T-helper 9 cell (primary cell): ENCODE results near the gene TNFSF13.

Experiments used
- DNase-seq: peaks from one replicate; pipeline ENCODE4 v3.0.0-alpha.2; 2020

TNFSF13 gene

GRCh38 chr17:7552621-7553051, 5.9 kb upstream of the TNFSF13 start:
- DNase-seq = no peak

- no peak for DNase-seq
These were observed 5.2 kb upstream of the TNFSF13 start for GRCh38 chr17:7553356-7553755.

- no peak for DNase-seq
These were observed 3.1 kb upstream of the TNFSF13 start for GRCh38 chr17:7555320-7555948.

DNA sequence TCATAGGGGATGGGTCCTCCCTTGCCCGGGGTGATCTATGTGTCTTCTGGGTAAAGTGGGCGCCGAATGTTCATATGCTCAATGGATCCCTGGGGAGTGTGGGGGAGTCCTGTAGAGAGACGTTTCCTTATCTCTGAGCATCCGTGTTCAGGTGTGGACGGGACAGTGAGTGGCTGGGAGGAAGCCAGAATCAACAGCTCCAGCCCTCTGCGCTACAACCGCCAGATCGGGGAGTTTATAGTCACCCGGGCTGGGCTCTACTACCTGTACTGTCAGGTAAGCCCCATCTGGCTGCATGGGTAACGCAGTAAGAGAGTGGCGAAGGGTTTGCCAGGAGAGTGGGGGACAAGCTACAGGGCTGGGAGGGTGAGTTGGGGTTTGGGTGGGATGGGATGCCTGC, 1.9 kb upstream of the TNFSF13 start:
- no peak for DNase-seq

DNA sequence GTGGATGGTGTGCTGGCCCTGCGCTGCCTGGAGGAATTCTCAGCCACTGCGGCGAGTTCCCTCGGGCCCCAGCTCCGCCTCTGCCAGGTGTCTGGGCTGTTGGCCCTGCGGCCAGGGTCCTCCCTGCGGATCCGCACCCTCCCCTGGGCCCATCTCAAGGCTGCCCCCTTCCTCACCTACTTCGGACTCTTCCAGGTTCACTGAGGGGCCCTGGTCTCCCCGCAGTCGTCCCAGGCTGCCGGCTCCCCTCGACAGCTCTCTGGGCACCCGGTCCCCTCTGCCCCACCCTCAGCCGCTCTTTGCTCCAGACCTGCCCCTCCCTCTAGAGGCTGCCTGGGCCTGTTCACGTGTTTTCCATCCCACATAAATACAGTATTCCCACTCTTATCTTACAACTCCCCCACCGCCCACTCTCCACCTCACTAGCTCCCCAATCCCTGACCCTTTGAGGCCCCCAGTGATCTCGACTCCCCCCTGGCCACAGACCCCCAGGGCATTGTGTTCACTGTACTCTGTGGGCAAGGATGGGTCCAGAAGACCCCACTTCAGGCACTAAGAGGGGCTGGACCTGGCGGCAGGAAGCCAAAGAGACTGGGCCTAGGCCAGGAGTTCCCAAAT, 1.3 kb upstream of the TNFSF13 start:
- DNase-seq = no peak

DNA sequence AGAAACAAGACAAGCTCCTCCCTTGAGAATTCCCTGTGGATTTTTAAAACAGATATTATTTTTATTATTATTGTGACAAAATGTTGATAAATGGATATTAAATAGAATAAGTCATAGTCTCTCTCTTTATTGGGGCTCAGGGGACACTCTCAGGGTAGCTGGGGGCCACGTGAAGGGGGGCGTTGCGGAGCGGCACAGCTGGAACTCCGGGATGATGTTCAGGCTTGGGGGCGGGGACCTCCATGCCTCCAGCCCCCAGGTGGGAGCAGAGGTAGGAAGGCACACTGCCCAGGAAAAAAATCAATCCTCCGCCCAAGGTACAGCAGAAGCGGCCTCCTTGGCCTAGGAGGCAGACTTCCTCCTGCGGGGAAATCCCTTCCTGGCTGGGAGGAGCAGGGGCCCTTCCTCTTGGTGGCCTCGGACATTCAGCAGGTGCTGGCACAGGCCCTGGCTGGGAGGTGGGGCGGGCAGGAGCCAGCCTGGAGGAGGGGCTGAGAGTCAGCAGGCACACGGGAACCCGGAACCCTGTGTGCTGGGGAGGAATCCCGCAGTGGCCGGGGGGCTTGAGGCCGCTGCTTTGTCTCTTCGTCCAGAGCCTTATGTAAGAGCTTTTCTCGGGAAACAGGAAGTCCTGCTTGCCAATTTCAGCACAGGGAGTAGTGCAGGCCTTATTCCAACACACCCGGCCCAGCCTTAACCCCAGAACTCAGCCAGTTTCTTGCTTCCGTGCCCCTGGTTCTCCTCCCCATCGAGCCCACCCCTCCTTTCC, 591 bp upstream of the TNFSF13 start:
- no peak for DNase-seq

GRCh38 chr17:7559320-7560171, 996 bp downstream of the TNFSF13 start:
- DNase-seq = no peak

GRCh38 chr17:7560172-7561027, 1.9 kb downstream of the TNFSF13 start:
- DNase-seq = peak; percentile 33

- DNase-seq = peak; percentile 76
These were observed 2.6 kb downstream of the TNFSF13 start for GRCh38 chr17:7561028-7561575.

GRCh38 chr17:7561589-7562207, 3.1 kb downstream of the TNFSF13 start, which contains the start of gene SENP3:
Gene SENP3 (plus strand): TSS chr17:7561919. CDS start chr17:7563077, 1,158 bp downstream.
- DNase-seq = peak; percentile 92

GRCh38 chr17:7562208-7562605, 3.7 kb downstream of the TNFSF13 start:
- no peak for DNase-seq

- DNase-seq = no peak
These were observed 4.7 kb downstream of the TNFSF13 start for GRCh38 chr17:7563115-7563869.

DNA sequence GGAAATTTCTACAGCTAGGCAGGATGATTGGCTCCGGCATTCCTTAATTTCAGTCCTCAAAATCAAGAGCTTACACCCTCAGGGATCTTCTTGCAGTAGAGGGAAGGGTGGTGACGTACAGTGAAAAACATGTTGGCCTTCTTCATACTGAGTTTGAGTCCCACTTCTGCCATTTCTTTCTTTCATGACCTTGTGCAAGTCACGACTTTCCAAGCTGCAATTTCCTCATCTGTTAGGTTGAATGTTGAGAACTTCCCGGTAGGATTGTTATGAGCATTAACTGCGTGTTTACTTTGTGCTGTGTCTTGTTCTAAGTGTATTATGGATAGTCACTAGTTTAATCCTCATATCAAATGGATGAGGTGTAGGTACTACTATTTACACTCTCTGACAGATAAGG, 11.0 kb downstream of the TNFSF13 start:
- no peak for DNase-seq

GRCh38 chr17:7570351-7570750, 11.8 kb downstream of the TNFSF13 start:
- no peak for DNase-seq

DNA sequence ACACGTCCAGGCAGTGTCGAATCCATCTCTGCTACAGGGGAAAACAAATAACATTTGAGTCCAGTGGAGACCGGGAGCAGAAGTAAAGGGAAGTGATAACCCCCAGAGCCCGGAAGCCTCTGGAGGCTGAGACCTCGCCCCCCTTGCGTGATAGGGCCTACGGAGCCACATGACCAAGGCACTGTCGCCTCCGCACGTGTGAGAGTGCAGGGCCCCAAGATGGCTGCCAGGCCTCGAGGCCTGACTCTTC, 13.7 kb downstream of the TNFSF13 start:
- no peak for DNase-seq

GRCh38 chr17:7572588-7573323, 14.2 kb downstream of the TNFSF13 start:
- DNase-seq = peak; percentile 99

- DNase-seq = peak; percentile 90
These were observed 15.0 kb downstream of the TNFSF13 start for GRCh38 chr17:7573324-7574080.

- DNase-seq = no peak
These were observed 15.8 kb downstream of the TNFSF13 start for GRCh38 chr17:7574176-7574953.
